ENCODE measurements around the gene CPNE8.

The CPNE8 gene

DNA sequence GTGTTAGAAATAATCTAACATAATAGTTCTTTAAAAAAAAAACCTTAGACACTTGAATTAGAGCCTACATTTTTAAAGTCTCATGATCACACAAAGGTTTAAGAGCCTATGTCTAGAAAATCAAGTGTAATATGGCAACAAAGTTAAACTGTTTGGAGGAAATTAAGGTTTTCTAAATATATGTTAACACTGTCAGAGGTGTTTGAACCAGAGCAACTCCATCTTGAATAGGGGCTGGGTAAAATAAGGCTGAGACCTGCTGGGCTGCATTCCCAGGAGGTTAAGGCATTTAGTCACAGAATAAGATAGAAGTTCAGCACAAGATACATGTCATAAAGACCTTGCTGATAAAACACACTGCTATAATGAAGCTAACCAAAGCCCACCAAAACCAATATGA is 12.4 kb downstream of the CPNE8 start:
- no peak for DNase-seq

DNA sequence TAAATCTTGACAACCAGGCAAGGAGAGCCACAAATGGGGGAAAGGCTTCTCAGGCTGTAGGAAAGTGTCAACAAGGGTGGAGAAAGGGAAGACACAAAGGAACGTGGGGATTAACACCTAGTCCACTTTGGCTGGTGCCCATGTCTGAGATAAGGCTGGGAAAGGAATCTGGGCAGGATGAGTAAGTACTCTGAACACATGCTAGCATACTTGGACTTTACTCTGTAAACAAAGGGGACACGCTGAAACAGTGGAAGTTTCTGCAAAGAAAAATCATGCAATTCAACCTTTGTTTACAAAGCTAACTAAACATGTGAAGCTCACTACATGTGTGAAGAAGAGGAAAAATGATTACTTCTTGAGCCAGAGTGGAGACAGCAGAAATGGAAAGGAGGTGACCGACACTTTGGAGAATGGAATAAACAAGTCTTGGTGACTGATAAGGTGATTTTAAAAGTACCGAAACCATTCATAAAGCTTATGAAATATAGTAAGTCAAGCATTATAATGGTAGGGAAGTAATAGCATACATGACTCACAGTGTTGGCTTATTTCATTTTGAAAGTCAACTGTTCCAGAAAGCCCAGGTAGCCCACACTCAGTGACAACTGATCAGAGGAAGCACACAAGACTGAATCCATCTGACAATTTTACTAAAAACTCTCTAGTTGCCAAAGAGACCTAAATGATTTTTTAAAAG is 13.2 kb downstream of the CPNE8 start:
- DNase-seq: no peak

- no peak for DNase-seq
Measured at GRCh38 chr12:38890102-38890855, 15.1 kb downstream of the CPNE8 start.

GRCh38 chr12:38889297-38889815 is 16.0 kb downstream of the CPNE8 start:
- DNase-seq: no peak

GRCh38 chr12:38887770-38888169 is 17.6 kb downstream of the CPNE8 start:
- DNase-seq: no peak

GRCh38 chr12:38886931-38887330 is 18.5 kb downstream of the CPNE8 start:
- DNase-seq: no peak

- peak; percentile 36 for DNase-seq
Measured at GRCh38 chr12:38886064-38886463, 19.3 kb downstream of the CPNE8 start.

- no peak for DNase-seq
Measured at GRCh38 chr12:38884666-38885065, 20.7 kb downstream of the CPNE8 start.

DNA sequence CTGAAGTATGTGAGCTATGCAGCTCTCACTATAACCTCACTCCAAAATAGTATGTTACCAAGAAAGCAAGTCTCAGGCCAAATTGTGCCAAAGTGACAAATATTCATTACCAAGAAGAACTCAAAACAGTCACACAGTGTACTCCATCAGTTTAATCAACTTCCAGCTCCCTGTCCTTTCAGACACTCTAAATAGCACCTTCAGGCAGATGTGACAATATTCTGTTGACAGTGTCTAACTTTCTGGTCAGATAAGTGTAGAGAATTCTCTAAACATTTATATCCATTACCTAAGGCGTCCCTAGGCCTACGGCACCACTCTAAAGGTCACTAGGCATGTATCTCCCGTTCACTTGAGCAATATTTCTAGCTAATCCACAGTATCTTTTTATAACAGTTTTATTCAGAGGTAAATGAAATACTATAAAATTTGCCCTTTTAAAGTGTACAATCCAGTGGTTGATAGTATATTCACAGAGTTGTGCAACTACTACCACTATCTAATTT is 21.7 kb downstream of the CPNE8 start:
- no peak for DNase-seq

GRCh38 chr12:38880288-38880687 is 25.1 kb downstream of the CPNE8 start:
- no peak for DNase-seq

GRCh38 chr12:38878986-38879385 is 26.4 kb downstream of the CPNE8 start:
- DNase-seq: no peak

DNA sequence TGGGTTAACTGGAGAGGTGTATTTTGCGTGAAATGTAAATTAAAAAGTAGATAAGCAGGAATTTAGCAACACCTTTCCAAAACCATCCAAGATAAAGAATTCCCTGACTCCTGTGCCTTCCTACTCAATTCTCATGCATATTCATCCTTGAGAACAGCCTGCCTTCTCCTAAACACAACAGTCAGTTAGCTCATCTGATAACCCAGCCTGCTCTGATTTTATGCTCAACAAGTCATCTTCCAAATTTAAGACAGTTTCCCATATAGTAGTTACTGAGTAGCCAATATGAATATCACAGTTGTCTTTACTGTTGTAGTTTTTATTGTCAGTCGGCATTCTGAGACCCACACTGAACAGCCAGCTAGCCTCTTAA is 27.1 kb downstream of the CPNE8 start:
- no peak for DNase-seq

- no peak for DNase-seq
Measured at GRCh38 chr12:38875586-38876228, 29.7 kb downstream of the CPNE8 start.

DNA sequence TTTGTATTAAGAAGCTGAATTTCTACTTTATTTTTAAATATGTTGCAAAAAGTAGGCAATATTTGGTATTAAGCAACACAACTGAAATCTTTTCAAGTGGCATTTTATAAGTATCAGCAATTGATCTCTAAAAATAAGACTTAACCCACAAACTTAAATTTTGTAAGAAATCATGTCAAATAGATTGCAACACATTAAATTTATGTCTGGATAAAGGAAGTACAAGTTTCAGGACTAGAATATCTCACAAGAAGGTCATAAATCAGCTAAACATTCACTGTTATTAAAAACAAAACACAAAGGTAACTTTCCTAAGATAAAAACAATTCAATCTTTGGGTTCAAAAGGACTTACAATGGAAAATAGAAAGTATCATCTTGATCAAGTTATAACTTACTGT is 32.8 kb downstream of the CPNE8 start:
- no peak for DNase-seq

- no peak for DNase-seq
Measured at GRCh38 chr12:38872156-38872555, 33.2 kb downstream of the CPNE8 start.

DNA sequence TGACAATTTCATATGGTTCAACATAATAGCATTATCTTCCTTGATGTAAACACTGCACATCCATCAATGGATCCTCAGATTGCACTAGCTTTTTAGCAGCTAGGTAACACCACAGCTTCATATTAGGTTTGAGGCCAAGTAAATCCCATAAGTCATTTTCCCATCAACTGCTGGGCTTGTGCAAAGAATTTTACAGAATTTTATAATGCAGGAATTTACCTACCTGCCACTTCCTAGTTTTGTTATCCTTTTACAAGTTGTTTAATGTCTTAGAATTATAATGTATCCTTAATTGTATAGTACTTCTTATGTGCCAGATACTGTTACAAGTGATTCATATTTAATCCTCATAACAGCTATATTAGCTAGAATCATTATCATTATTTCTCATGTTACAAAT is 36.4 kb downstream of the CPNE8 start:
- no peak for DNase-seq

DNA sequence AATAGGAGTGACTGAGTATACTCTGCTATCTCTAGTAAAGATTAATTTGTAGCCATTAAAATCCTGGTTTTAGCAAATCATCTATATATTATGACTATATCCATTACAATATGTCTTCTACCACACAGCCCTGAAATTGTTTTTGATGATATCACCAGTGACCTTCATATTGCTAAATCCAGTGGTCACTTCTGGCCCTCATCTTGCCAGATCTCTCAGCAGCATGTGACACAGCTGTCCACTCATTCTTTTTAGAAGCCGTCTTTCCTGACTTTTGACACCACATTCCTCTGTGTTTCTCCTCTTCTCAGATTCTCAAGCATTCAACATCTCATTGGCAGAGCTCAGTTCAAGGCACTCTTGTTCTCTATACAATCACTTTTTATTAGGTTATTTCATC is 54.9 kb downstream of the CPNE8 start:
- no peak for DNase-seq

- no peak for DNase-seq
Measured at GRCh38 chr12:38847247-38847646, 58.1 kb downstream of the CPNE8 start.

DNA sequence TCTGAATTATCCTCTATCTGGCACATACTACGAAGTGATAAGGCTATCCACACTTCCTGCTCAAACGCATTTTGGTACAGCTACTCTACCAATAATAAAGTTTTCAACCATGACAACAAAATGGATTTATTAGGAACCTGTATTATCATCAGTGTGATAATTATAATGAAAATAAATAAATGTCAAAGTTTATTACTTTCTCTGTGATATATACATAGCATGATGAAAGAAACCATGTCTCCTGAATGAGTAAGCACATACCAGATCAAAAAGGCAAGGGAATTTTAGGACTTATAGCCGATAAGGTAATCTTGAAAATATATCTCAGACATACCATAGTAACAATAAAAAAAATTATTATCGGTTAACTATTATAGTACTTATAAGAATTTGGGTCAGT is 61.1 kb downstream of the CPNE8 start:
- no peak for DNase-seq

DNA sequence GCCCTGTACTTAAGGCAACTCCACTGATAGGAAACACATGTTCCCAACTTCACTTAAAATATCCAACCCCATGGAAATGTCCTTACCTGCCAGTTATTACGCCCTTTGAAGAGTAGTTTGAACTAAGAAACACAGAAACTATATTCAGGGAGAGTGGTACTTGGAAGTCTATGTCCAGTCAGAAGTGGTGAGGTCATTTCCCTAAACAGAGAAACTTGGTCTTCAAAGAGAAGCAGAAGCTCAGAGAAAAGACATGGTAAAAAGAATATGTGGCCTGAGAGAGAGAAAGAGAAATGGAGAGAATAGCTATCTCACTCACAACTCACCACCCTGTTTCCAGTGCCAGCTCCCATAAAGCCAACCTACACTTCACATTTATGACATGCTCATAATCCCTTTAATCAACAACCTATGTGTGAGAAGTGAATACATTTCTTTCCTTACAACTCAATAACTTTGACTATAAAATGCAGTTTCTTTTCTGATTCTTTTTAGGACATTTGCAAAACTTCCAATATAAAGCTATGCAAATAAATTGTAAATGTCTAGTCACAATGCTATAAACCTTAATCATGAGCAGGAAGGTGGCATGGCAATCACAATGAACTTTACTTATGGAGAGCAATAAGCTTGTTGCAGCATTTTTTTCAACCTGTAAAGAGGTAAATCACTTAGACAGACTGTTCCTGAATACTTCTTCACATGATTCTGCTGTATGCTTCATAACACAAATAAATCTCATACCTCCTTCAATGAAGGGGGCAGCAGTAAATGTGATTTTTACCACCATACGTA is 67.1 kb downstream of the CPNE8 start:
- DNase-seq: no peak

DNA sequence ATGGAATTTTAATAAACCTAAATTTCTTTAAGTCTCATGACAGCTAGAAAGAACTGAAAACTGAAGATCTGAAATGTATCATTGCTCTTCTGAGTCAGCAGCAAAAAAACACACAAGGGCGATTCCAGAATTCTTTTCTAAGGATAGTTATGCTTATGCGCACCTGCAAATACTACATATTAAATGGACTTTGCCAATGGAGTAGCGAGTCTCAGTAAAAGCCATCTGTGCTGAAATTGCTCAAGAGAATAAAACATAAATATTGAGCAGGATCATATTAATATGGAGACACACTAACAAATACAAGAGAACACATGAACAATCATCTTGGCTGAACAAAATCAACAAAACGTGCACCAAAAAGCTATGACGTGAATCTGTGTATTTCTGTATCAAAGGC is 73.7 kb downstream of the CPNE8 start:
- no peak for DNase-seq

DNA sequence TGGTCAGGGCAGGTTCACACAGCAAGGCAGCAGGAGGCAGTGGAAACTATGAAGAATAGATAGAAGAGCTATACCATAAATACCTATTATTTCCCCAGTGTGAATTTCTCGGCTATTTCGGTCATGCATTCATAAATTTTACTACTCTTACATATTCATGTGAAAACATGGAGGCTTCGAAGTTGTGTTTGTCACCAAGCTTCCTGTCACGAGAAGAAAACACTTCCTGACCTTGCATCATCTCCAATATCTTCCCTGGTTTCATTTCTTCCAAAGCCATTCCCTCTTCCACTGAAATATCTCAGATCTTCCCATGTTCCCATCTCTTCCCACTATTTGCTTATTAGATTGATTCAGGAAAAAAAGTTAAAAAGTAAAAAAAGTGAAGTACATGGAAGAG is 80.4 kb downstream of the CPNE8 start:
- DNase-seq: no peak

GRCh38 chr12:38823738-38824137 is 81.7 kb downstream of the CPNE8 start:
- no peak for DNase-seq
